ENCODE measurements around the gene SPRYD3.
A peak's percentile ranks its signal among the peaks of the same experiment; 100 is the strongest.

Gene SPRYD3

DNA sequence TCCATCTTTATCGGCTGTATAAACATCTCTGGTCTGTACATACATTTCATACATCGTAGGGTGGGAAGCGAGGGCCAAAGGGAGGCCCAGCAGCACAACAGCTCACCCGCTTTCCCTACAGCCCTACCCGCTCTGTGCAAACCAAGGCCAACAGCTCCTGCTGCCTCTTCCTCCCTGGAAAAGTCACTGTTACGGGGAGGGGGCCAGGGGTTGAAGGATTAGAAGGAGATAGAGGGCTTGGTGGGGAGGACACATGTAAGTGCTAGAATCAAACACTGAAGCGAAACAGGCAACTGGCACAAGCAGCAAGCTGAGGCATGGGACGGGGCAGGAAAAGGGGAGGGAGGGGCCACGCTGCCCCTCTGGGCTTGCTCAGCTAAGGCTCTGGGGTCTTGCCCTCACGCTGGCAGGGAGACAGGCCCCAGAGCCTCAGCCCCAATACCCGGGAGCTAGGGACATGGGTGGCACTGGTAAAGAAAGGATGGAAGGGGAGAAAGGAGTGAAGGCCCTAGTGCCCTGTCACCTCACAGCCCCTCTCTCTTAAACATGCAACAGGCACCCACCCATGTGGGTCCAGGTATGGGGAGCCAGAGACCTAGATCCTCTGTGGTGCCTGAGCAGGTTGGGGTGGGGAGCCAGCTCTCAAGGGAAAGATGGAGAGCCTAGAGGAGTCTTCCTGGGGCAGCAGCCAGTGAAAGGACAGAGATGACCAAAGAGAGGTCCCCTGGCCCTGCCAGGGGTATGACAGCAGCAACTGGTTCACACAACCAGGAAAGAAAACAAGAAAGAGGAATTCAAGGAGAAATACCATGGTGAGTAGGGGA, 14.4 kb downstream of the SPRYD3 start:
- no peak for DNase-seq (ENCODE audit: low read depth)
- H3K4me3 ChIP-seq (ENCODE audit: control insufficient read depth, low read depth, low read length): no peak overlapping the region
- TF ChIP-seq, protein P1, sequence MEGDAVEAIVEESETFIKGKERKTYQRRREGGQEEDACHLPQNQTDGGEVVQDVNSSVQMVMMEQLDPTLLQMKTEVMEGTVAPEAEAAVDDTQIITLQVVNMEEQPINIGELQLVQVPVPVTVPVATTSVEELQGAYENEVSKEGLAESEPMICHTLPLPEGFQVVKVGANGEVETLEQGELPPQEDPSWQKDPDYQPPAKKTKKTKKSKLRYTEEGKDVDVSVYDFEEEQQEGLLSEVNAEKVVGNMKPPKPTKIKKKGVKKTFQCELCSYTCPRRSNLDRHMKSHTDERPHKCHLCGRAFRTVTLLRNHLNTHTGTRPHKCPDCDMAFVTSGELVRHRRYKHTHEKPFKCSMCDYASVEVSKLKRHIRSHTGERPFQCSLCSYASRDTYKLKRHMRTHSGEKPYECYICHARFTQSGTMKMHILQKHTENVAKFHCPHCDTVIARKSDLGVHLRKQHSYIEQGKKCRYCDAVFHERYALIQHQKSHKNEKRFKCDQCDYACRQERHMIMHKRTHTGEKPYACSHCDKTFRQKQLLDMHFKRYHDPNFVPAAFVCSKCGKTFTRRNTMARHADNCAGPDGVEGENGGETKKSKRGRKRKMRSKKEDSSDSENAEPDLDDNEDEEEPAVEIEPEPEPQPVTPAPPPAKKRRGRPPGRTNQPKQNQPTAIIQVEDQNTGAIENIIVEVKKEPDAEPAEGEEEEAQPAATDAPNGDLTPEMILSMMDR (IDR thresholded peaks at IDR 0.05; ENCODE audit: control insufficient read depth, insufficient read depth, low read depth, low read length, missing control alignments): no peak

DNA sequence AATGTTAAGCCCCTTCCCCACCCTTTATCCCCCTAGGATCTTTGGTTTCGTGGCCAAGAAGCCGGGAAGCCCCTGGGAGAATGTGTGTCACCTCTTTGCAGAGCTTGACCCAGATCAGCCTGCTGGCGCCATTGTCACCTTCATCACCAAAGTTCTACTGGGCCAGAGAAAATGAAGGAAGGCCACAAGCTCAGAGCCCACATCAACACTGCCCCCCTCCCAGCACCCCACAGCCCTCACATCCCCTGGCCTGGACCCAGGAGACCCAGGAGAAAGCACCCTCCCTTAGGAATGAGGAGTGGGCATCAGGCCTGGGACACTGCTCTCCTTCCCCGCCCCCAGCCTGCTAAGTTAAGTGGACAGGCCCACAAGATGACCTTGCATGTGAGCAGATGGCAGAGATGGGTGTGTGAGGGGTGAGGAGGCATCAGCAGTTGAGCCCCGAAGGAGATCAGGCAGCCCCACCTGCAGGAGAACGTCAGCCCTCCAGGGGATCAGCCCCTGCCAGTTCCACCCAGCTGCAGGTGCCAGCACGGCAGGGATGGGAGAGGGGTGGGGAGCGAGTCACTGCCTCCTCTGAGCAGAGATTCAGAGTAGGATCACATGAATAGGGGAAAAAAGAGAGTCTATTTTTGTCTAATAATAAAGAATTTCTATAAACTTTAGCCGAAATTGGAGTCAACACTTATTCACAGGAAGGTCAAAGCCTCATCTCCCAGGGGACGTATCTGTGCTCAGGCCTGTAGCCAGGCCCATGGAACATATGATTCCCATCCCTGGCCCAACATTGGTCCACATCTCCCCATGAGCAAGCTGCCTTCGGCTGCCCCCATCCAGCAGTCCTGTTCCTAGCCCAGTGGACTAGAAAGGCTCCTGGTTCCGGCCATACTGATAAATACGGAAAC, 15.2 kb downstream of the SPRYD3 start:
- TF ChIP-seq, protein P1 (IDR thresholded peaks at IDR 0.05; ENCODE audit: control insufficient read depth, insufficient read depth, low read depth, low read length, missing control alignments): no peak
- DNase-seq (ENCODE audit: low read depth): peak; percentile 67
- no peak overlapping the region for H3K4me3 ChIP-seq (ENCODE audit: control insufficient read depth, low read depth, low read length)

DNA sequence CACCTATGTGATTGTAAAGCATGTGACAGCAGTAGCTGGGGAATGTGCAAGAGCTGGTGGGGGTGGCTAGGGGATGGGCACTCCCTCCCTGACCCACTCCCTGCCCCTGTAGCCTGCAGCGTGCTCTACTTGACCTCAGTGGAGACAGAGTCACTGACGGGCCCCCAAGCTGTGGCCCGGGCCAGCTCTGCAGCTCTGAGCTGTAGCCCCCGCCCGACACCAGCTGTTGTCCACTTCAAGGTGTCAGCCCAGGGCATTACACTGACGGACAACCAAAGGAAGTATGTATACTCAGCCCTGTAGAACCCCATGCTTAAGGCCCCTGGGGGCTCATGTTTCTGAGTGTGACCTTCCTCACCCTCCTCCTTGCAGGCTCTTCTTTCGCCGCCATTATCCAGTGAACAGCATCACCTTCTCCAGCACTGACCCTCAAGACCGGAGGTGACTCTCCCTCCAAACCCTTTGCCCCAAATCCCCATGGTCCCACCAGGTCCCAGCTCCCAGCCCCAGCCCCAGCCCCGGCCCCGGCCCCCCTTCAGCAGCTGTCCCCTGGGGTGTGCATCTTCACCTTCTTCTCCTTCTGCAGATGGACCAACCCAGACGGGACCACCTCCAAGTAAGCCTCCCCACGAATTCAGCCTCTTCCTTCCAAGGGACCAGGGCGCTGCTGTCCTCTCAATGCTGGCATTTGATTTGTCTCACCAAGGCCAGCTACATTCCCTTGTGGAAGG, 16.0 kb downstream of the SPRYD3 start:
- TF ChIP-seq, protein P1 (IDR thresholded peaks at IDR 0.05; ENCODE audit: control insufficient read depth, insufficient read depth, low read depth, low read length, missing control alignments): no peak
- no peak for DNase-seq (ENCODE audit: low read depth)
- no peak overlapping the region for H3K4me3 ChIP-seq (ENCODE audit: control insufficient read depth, low read depth, low read length)

DNA sequence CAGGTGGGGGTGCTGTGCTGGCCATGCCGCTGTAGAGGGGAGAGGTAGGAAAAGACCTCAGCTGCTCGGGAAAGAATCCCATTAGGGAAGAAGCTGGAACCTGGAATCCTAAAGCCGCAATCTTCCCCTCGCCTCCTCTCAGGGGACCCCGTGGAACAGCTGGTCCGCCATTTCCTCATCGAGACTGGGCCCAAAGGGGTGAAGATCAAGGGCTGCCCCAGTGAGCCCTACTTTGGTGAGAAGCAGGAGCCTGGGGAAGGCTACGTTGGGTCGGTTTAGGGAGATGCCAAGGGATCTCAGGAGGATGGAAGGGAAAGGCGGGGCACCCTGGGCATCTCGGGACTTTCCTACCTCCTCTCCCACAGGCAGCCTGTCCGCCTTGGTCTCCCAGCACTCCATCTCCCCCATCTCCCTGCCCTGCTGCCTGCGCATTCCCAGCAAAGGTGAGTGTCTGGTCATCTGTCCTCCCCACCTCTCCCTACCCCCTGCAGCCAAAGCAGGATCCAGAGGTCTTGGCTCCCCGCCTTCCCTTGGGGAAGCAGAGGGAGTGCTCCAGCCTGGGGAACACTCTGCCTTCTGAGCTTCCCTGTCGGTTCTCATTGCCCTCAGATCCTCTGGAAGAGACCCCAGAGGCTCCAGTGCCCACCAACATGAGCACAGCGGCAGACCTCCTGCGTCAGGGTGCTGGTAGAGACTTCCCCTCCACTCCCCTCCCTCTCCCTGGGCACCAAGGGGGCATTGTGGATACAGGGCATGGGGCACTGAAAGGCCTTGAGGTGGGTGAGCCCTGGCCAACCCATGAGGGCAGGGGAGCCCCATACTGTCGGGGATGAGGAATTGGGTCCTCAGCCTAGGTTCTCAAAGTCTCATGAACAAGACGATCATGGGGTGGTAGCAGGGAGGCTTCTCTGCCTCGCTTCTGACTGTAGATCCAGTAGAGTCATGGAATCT, 16.9 kb downstream of the SPRYD3 start:
- H3K4me3 ChIP-seq (ENCODE audit: control insufficient read depth, low read depth, low read length): no peak overlapping the region
- TF ChIP-seq, protein P1 (IDR thresholded peaks at IDR 0.05; ENCODE audit: control insufficient read depth, insufficient read depth, low read depth, low read length, missing control alignments): no peak
- DNase-seq (ENCODE audit: low read depth): no peak

DNA sequence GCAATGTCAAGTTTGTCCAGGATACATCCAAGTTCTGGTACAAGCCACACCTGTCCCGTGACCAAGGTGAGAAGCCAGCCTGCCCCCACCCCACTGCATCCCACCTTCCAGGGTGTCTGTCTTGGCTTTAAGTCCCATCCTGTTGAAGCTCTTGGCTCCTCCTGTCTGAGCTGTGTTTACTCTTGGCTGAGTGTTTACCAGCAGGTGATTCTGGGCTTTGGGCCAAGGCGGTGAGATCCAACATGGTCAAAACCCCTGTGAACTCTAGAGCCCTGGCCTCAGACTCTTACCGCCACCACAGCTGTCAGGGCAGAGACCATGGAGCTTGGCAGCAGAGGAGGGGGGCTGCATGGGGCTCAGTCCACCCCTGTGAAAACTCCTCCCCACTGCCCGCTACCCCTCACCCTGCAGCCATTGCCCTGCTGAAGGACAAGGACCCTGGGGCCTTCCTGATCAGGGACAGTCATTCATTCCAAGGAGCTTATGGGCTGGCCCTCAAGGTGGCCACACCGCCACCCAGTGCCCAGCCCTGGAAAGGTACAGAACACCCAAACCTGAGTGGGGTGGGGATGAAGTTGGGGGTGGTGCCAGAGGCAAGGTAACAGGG, 17.7 kb downstream of the SPRYD3 start:
- no peak for DNase-seq (ENCODE audit: low read depth)
- TF ChIP-seq, protein P1 (IDR thresholded peaks at IDR 0.05; ENCODE audit: control insufficient read depth, insufficient read depth, low read depth, low read length, missing control alignments): peak; percentile 29
- no peak overlapping the region for H3K4me3 ChIP-seq (ENCODE audit: control insufficient read depth, low read depth, low read length)

All from AG09309 (cell line).